ENCODE data around the gene ASB18.

DNA sequence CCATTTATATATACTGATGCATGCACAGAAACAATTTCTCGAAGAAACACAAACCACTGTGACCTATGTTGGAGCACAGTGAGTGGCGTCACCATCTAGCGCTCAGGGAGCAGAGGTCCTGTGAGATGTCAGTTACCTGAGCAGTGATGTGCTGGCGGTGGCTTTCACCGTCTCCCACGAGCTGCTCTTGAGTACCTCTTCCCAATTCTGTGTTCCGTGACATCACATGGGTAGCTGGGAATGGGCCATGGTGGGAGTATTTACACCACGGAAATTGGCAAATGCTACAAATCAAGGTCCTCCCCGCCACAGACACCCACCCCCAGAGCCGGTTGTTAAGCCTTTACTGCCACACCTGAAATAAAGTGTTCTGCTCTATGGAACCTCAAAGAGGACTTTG lies 120.4 kb downstream of the ASB18 start:
- TF ChIP-seq POLR2A (IDR thresholded peaks at IDR 0.05) (no peak), EP300 (IDR thresholded peaks at IDR 0.05) (no peak)
- TF ChIP-seq, protein P1, sequence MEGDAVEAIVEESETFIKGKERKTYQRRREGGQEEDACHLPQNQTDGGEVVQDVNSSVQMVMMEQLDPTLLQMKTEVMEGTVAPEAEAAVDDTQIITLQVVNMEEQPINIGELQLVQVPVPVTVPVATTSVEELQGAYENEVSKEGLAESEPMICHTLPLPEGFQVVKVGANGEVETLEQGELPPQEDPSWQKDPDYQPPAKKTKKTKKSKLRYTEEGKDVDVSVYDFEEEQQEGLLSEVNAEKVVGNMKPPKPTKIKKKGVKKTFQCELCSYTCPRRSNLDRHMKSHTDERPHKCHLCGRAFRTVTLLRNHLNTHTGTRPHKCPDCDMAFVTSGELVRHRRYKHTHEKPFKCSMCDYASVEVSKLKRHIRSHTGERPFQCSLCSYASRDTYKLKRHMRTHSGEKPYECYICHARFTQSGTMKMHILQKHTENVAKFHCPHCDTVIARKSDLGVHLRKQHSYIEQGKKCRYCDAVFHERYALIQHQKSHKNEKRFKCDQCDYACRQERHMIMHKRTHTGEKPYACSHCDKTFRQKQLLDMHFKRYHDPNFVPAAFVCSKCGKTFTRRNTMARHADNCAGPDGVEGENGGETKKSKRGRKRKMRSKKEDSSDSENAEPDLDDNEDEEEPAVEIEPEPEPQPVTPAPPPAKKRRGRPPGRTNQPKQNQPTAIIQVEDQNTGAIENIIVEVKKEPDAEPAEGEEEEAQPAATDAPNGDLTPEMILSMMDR (IDR thresholded peaks at IDR 0.05): no peak

All from tibial nerve (tissue), 4 donors.